GM13976 (cell line): ENCODE measurements around the gene PBX4.

Experiments used
- DNase-seq: peaks from one replicate; pipeline ENCODE4 v3.0.0; 2012; ENCODE audit warnings: low spot score
- in situ Hi-C: fragments of 300-500 bp; cut with MboI; formaldehyde crosslinking; loops from one replicate; pipeline ENCODE4 v1.12.0; 2022; ENCODE audit warnings: low sequenced_read_pairs, mixed read lengths, inconsistent platforms; ENCODE audit not compliant: unreplicated experiment
- TF ChIP-seq, protein P1 (sequence below): IDR thresholded peaks from 2 replicates; pipeline ENCODE4 v1.5.1; 2012; ENCODE audit warnings: borderline replicate concordance, mild to moderate bottlenecking; ENCODE audit not compliant: insufficient read depth; ENCODE audit errors: extremely low read depth, missing control alignments, control extremely low read depth

The PBX4 gene

DNA sequence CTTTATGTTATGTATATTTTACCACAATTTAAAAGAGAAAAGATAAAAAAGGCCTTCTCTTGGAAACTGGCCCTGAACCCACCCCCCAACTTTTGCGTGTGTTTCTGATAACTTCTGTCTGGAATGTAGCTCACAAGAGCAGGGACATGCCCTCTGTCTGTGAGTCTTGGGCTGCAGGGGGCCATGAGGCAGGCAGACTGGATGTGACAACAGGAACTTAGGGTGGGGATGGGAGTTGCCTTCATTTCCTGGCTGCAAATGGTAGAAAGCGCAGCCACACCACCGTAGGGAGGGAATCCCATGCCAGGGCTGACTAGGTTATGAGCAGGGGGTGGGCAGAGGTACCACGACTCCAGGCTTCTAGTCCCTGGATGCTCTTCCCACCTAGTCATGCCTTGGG is 58.6 kb downstream of the PBX4 start:
- TF ChIP-seq, protein P1, sequence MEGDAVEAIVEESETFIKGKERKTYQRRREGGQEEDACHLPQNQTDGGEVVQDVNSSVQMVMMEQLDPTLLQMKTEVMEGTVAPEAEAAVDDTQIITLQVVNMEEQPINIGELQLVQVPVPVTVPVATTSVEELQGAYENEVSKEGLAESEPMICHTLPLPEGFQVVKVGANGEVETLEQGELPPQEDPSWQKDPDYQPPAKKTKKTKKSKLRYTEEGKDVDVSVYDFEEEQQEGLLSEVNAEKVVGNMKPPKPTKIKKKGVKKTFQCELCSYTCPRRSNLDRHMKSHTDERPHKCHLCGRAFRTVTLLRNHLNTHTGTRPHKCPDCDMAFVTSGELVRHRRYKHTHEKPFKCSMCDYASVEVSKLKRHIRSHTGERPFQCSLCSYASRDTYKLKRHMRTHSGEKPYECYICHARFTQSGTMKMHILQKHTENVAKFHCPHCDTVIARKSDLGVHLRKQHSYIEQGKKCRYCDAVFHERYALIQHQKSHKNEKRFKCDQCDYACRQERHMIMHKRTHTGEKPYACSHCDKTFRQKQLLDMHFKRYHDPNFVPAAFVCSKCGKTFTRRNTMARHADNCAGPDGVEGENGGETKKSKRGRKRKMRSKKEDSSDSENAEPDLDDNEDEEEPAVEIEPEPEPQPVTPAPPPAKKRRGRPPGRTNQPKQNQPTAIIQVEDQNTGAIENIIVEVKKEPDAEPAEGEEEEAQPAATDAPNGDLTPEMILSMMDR: no peak
- in situ Hi-C loops: no loop called here
- no peak for DNase-seq

GRCh38 chr19:19558636-19559035 is 59.9 kb downstream of the PBX4 start:
- TF ChIP-seq, protein P1: no peak
- in situ Hi-C loops: no loop called here
- no peak for DNase-seq

GRCh38 chr19:19558055-19558454 is 60.4 kb downstream of the PBX4 start:
- TF ChIP-seq, protein P1: no peak
- DNase-seq: no peak
- in situ Hi-C loops: no loop called here

DNA sequence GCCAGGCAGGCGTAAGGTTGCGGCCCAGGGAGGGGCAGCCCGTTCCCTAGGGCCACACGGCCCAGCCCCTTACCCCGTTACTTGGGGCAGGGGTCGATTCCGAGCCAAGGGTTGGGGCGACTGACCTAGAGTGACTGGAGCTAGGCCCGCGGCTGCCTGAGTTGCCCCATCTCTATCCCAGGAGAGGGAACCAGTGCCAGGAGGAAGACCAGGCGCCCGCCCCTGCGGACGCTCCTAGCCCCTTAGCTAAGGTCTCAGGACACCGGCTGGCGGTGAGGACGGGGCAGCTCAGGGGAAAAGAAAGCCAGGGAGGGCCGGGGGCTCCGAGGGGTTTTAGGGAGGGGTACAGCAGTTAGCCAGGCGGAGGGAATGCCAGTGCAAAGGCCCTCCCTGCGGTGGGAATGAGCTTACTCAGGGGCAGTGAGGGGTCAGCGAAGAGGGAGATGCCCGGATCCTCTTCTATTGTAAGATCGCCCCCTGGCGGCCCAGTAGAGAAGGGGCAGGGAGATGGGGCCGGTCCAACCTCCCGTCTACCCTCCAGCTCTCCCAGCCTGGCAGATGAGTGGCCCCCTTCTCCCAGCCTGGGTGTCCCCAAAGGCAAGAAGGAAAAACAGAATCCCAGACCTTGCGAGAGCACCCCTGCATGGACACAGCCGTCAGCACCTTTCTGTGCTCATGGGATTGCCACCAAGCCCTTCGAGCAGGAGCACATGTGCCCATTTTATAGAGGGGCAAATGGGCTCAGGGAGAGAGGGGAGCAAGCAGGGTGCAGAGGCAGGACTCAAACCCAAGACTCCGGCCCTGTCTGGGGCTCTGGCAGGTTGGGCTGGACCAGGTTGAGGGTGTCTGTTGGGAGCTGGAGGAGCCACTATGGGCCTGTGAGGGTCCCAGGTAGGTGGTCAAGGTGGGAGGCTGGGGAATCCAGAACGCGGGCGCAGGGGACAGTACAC is 64.1 kb downstream of the PBX4 start:
- TF ChIP-seq, protein P1: peak; percentile 76
- peak; percentile 88 for DNase-seq
- in situ Hi-C loops: no loop called here

DNA sequence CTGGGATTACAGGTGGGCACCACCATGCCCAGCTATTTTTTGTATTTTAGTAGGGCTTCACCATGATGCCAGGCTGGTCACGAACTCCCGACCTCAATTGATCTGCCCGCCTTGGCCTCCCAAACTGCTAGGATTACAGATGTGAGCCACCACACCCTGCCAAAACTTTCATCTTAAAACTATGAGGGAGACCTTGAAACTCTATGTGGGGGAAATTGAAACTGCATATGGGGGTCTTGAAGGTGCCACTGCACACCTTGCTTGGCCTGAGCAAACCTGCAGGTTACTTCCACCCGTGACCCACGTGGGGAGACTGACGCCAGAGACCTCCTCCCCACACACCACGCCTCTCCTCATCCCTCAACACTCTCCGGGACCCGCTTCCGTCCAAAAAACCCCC is 64.8 kb downstream of the PBX4 start:
- in situ Hi-C loops: no loop called here
- no peak for DNase-seq
- TF ChIP-seq, protein P1: no peak

GRCh38 chr19:19552798-19553197 is 65.7 kb downstream of the PBX4 start:
- in situ Hi-C loops: no loop called here
- DNase-seq: peak; percentile 82
- TF ChIP-seq, protein P1: peak; percentile 51
